Body of pancreas (tissue), 4 donors: ENCODE data around the gene CTNNB1. TPM values are rescaled to one million over a fixed set of nuclear protein-coding genes. Genes with fewer than 3 reads are reported as not detected.

Experiments
- ATAC-seq: fragments of 150-250 bp; one replicate; pipeline ENCODE4 v1.9.1; 2016
- DNase-seq, 4 donors: peaks; one replicate each; pipeline ENCODE4 v3.0.0-alpha.2; 2019
- H3K27ac ChIP-seq, 4 donors: fragments of 200-600 bp; sonication (generic); 1 replicate in 3 of 4; 2 replicates in 1 of 4; pipeline versions ENCODE4 v1.5.1 to v1.6.1; 2016 to 2019; ENCODE audit warnings: mild to moderate bottlenecking in 1 of 4, mixed read lengths in 1 of 4, moderate library complexity in 1 of 4
- H3K27me3 ChIP-seq, 2 donors: fragments of 200-600 bp; sonication (generic); one replicate each; pipeline ENCODE4 v1.6.0; 2016; ENCODE audit warnings: mild to moderate bottlenecking in 1 of 2
- H3K36me3 ChIP-seq, 2 donors: fragments of 200-600 bp; sonication (generic); replicated peaks in 1 of 2; 2 replicates each; pipeline ENCODE4 v1.5.1; 2016; ENCODE audit warnings: low read depth in 2 of 2; ENCODE audit not compliant: insufficient read depth in 1 of 2
- H3K4me1 ChIP-seq: fragments of 200-600 bp; sonication (generic); one replicate; pipeline ENCODE4 v1.6.0; 2016
- H3K4me3 ChIP-seq, 2 donors: fragments of 200-600 bp; sonication (generic); 1 replicate in 1 of 2; 2 replicates in 1 of 2; pipeline ENCODE4 v1.5.1; 2016 to 2019
- H3K9me3 ChIP-seq, 3 donors: fragments of 200-600 bp; sonication (generic); 1 replicate in 2 of 3; 2 replicates in 1 of 3; pipeline ENCODE4 v1.5.1; 2016
- CTCF ChIP-seq, 7 experiments: fragments of 450-650 bp in 4 of 7; fragments of 200-600 bp in 3 of 7; sonication (generic) in 3 of 7; IDR thresholded peaks; one replicate each; pipeline ENCODE4 v1.5.1; 2016 to 2019; ENCODE audit warnings: antibody characterized with exemption in 7 of 7
- POLR2A ChIP-seq, 3 donors: fragments of 450-650 bp; IDR thresholded peaks; one replicate each; pipeline ENCODE4 v1.6.1; 2016; ENCODE audit warnings: antibody characterized with exemption in 3 of 3, mild to moderate bottlenecking in 2 of 3
- WGBS, 2 donors: methylation state at CpG; one replicate each; pipeline ENCODE4 v1.1.5; 2017; 5-methylcytosine and 5-hydroxymethylcytosine counted together
- intact Hi-C: fragments of 100-400 bp; cut with DNase I; formaldehyde crosslinking; loops from one replicate; pipeline ENCODE4 v1.15.1; 2023
- total RNA-seq, 2 donors: library from RNA; depleted of rRNA; stranded (reverse); fragments of >200 nt; gene quantifications; one replicate each; pipeline ENCODE4 v1.1.0, GENCODE V29; 2016

The CTNNB1 gene
- total RNA-seq, 2 donors from 2014 or later: 144 to 266 TPM

DNA sequence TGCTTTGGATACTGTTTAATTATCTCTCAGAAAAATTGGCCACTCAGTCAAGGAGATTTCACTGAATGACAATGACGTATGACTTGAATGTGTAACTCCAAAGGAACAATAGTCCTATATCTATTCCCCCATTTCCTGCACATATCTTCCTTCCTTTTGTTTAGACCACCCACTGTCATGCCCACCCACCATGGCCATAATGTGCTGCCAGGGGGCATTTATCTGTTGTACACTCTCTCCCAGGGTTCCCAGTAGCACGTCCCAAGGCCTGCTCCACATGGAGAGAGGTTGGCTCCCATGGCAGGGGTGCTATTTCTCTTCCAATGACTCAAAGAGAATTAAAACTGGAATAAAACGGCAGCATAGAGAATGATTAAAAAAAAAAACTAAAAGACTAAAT lies 36.8 kb upstream of the CTNNB1 start:
- Histone ChIP-seq H3K36me3 (no peaks in the 10 kb centered on the region), H3K27me3 (no peaks in the 10 kb centered on the region), H3K9me3 (no peaks in the 10 kb centered on the region), H3K4me1 (peaks cover 9% of the 10 kb centered on the region), H3K4me3 (no peak overlapping the region), H3K27ac (no peak overlapping the region)
- no peak for ATAC-seq
- TF ChIP-seq CTCF (IDR thresholded peaks at IDR 0.05): no peak
- no peak for TF ChIP-seq POLR2A (IDR thresholded peaks at IDR 0.05)
- intact Hi-C loops: no loop called here
- DNase-seq: no peak
- 83 to 88% methylated on average over 3 of the region's 3 CpGs for WGBS, 2 donors

DNA sequence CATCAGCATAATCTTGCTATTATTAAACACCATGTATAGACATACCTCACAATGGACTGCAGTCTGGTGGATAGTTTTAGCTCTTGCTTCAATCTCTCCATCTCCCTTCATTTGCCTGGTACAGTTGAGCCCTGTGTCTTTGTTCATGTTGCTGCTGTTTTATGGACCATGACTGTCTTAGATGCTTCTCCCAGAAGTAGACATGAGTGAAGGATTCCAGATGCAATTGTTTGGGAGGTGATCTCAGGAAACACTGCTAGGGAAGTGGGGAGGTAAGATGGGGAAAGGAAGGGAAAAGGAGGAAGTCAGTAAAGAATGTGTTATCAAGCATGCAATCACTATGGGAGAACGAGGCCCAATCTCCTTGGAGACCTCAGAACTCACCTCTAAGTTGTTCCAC lies 36.3 kb upstream of the CTNNB1 start:
- TF ChIP-seq CTCF (IDR thresholded peaks at IDR 0.05): no peak
- TF ChIP-seq POLR2A (IDR thresholded peaks at IDR 0.05): no peak
- Histone ChIP-seq H3K27ac (no peak overlapping the region), H3K4me3 (no peak overlapping the region), H3K36me3 (no peaks in the 10 kb centered on the region), H3K27me3 (no peaks in the 10 kb centered on the region), H3K4me1 (peaks cover 9% of the 10 kb centered on the region), H3K9me3 (no peaks in the 10 kb centered on the region)
- no peak for DNase-seq
- intact Hi-C loops: no loop called here
- WGBS, 2 donors: 42 to 88% methylated on average over 1 of the region's 1 CpG
- no peak for ATAC-seq

DNA sequence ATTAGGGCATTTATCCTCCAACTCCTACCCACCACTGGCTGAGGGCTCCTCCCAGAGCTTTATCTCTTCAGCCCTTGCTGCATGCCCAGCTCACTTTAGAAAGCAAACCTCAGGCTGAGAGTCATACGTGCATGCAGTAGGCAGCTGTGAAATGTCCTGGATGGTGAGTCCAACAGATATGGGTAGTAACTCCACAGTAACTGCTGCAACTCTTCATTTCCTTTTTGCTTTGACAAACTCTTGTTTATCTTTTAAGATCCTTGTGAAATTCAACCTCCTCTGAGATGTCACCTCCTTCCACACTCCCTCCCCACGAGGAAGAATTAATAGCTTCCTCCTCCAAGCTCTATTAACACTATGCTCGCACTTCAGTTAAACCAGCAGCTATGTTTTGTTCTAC lies 35.9 kb upstream of the CTNNB1 start:
- H3K27me3 ChIP-seq: no peaks in the 10 kb centered on the region
- WGBS, 2 donors: 57 to 65% methylated on average over 3 of the region's 3 CpGs
- H3K9me3 ChIP-seq: no peaks in the 10 kb centered on the region
- H3K27ac ChIP-seq: no peak overlapping the region
- no peaks in the 10 kb centered on the region for H3K36me3 ChIP-seq
- TF ChIP-seq POLR2A (IDR thresholded peaks at IDR 0.05) (no peak), CTCF (IDR thresholded peaks at IDR 0.05) (no peak)
- ATAC-seq: no peak
- intact Hi-C loops: no loop called here
- peaks cover 9% of the 10 kb centered on the region for H3K4me1 ChIP-seq
- H3K4me3 ChIP-seq: no peak overlapping the region
- no peak for DNase-seq

- Histone ChIP-seq H3K4me3 (no peak overlapping the region), H3K27ac (no peak overlapping the region), H3K36me3 (no peaks in the 10 kb centered on the region), H3K9me3 (no peaks in the 10 kb centered on the region), H3K4me1 (no peaks in the 10 kb centered on the region), H3K27me3 (no peaks in the 10 kb centered on the region)
- DNase-seq (no peak), ATAC-seq (no peak)
- intact Hi-C loops: no loop called here
- no peak for TF ChIP-seq CTCF (IDR thresholded peaks at IDR 0.05)
- TF ChIP-seq POLR2A (IDR thresholded peaks at IDR 0.05): no peak
- WGBS, 2 donors: 49 to 67% methylated on average over 2 of the region's 2 CpGs
Observed at GRCh38 chr3:41164777-41165176, 34.5 kb upstream of the CTNNB1 start.

GRCh38 chr3:41167722-41168497 lies 31.4 kb upstream of the CTNNB1 start:
- intact Hi-C loops: no loop called here
- 72 to 79% methylated on average over 8 of the region's 8 CpGs for WGBS, 2 donors

More at GRCh38 chr3:41167722-41168497, 31.4 kb upstream of the CTNNB1 start:
- H3K9me3 ChIP-seq: no peaks in the 10 kb centered on the region
- no peak for ATAC-seq
- no peaks in the 10 kb centered on the region for H3K36me3 ChIP-seq
- H3K4me1 ChIP-seq: no peaks in the 10 kb centered on the region
- no peak for DNase-seq
- no peaks in the 10 kb centered on the region for H3K27me3 ChIP-seq
- H3K27ac ChIP-seq: no peak overlapping the region
- TF ChIP-seq CTCF (IDR thresholded peaks at IDR 0.05) (no peak), POLR2A (IDR thresholded peaks at IDR 0.05) (no peak)
- H3K4me3 ChIP-seq: no peak overlapping the region
